Measurements from ENCODE around the gene GOLPH3.
"Not testable (repeated sequence)": the region's sequence is repeated elsewhere in the genome, so short reads cannot be mapped to it uniquely, and the experiment has no call there.

GOLPH3 gene

DNA sequence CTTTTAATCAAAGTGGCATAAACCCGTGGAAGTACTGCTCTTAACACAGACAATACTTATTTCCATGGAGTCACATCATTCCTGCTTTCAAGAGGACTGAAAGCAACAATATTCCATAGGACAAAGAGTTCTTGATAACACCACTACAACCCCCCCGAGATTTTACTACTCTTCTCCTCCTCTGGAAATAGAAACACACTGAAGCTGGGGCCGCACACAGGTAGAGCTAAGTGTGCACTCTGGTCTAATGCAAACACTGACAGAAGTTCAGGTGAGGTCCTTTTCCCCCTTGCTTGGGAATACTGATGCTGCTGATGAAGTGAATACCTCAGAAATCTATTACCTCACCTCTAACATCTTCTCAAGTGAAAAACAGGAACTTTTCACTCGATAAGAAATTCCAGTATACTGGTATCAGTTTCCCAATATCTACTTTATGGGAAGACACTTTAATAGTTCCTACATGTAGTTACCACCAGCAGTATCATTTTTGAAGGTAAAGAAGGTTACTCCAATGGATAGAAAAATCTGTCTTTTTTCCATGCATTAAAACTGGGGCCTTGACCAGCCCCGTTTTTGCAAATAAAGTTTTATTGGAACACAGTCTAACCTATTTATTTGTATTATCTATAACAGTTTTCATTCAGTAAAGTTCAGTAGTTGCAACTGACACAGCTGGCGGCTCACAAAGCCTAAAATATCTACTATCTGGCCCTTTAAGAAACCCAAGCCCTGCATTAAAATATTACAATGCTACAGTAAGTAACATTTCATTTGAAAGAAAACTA lies 50.0 kb downstream of the GOLPH3 start:
- no peak for TF ChIP-seq CTCF (conservative IDR thresholded peaks at IDR 0.05; ENCODE audit: low read length)
- H3K4me3 ChIP-seq (ENCODE audit: low read length) = no peak overlapping the region
- no peak for DNase-seq (ENCODE audit: low read depth)

- no peak overlapping the region for H3K4me3 ChIP-seq (ENCODE audit: low read length)
- no peak for DNase-seq (ENCODE audit: low read depth)
- TF ChIP-seq CTCF (conservative IDR thresholded peaks at IDR 0.05; ENCODE audit: low read length) = no peak
Measured at GRCh38 chr5:32123058-32123805, 50.9 kb downstream of the GOLPH3 start.

GRCh38 chr5:32118922-32119321 lies 55.2 kb downstream of the GOLPH3 start:
- not testable (repeated sequence) for H3K4me3 ChIP-seq (ENCODE audit: low read length); DNase-seq (ENCODE audit: low read depth)

DNA sequence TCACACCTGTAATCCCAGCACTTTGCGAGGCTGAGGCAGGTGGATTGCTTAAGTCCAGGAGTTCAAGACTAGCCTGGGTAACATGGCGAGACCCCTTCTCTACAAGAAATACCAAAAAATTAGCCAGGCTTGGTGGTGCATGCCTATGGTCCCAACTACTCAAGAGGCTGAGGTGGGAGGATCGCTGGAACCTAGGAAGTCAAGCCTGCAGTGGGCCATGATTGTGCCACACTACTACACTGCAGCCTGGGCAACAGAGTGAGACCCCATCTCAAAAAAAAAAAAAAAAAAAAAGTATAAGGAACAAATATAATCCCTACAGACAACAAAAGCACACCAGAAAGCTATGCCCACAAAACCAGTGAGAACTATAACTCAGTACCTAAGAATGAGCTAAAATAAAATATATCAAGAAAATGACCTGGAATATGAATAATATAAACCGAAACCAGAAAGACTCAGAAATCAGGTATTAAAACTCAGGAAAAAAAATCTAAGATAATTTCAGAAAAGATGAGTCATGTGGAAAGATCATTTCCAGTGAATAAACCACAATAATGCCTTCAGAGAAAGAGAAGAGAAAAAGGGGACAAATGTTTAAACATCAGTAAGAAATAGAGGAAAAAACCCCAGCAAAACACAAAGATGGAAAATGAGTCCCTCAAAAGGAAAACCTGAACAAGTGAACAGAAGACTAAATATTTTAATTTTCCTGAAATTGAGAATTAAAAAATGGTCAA lies 57.4 kb downstream of the GOLPH3 start:
- no peak for DNase-seq (ENCODE audit: low read depth)
- H3K4me3 ChIP-seq (ENCODE audit: low read length) = no peak overlapping the region
- no peak for TF ChIP-seq CTCF (conservative IDR thresholded peaks at IDR 0.05; ENCODE audit: low read length)

DNA sequence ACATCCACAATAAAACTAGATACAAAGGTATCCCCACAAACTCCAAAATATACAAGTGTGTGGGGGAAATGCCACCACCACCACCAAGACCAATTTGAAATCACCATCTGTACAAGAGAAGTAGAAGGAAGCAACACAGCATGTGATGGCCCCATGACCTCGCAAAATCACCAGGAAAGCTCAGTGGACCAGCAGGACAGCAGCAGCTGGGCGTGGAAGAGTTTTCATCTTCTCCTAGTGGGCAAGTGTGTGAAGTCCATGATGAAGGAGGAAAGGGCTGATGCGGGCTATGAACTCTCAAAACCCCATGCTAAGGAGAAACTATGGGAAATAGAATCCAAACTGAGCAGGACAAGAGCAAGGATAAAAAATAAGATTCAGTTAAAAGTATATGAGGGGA lies 58.1 kb downstream of the GOLPH3 start:
- no peak for TF ChIP-seq CTCF (conservative IDR thresholded peaks at IDR 0.05; ENCODE audit: low read length)
- DNase-seq (ENCODE audit: low read depth) = no peak

GRCh38 chr5:32110111-32110696 lies 63.9 kb downstream of the GOLPH3 start:
- DNase-seq (ENCODE audit: low read depth) = peak; percentile 12
- no peak overlapping the region for H3K4me3 ChIP-seq (ENCODE audit: low read length)
- no peak for TF ChIP-seq CTCF (conservative IDR thresholded peaks at IDR 0.05; ENCODE audit: low read length)

More for the DNA sequence above, 58.1 kb downstream of the GOLPH3 start:
- H3K4me3 ChIP-seq (ENCODE audit: low read length) = no peak overlapping the region

DNA sequence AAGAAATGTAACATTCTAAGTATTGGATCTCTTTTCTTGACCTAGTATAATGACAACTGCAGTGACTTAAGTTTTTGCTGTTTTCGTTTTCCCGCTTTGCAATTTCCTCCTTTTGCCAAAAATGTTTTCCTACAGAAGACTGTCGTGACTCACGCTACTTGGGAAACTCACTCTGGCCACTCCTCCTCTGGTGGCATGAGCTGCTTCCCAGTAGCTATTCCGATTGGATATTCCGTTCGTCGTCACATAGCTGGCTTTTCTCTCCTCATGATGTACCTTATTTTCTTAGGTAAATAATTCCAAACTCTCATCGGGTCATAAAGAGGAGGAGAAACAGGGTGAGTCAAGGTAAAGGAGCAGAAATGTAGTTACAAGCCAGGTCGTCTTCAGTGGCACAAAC lies 64.9 kb downstream of the GOLPH3 start:
- no peak for TF ChIP-seq CTCF (conservative IDR thresholded peaks at IDR 0.05; ENCODE audit: low read length)
- H3K4me3 ChIP-seq (ENCODE audit: low read length) = no peak overlapping the region
- DNase-seq (ENCODE audit: low read depth) = peak; percentile 71

Measured in AG10803 (cell line).